Measurements from ENCODE around the gene ACAD9. TPM values are rescaled to one million over a fixed set of nuclear protein-coding genes. Genes with fewer than 3 reads are reported as not detected.

ACAD9 gene
- polyA plus RNA-seq, 1 of the 3 experiments (the other 2 are of a cell fraction): 41.9 TPM

DNA sequence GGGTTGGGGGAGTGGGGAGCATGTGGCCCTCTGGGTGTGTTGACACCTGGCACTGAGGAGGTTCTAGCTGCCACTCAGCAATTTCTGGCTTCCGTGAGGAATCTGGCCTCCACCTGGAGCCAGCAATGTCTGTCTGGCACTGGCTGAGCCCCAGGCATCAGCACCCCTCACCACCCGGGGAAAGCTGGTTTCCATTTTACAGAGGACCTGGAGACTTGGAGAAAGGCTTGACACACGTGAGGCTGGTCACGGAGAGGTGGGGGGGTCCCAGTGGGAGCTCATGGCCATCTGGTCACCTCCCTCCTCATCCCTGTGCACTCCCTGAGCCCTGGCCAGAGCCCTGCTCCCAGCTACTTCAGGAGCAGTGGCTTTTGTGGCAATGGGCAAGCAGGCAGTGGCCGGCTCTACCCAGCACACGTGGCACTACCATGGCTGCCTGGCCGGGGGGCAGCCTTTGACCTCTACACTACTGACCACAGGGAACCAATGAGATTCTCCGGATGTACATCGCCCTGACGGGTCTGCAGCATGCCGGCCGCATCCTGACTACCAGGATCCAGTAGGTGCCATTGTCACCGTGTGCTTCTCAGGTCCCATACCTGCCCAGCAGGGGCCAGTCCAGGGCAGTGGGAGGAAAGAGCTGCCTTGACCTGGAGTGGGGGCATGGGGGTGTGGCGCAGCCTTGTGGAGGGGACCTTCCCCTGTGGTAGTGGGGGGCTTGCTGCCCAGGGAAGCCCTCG lies 28.5 kb downstream of the ACAD9 start:
- H3K27me3 ChIP-seq (ENCODE audit: insufficient read depth): no peaks in the 10 kb centered on the region
- H3K4me3 ChIP-seq (ENCODE audit: low read depth in 2 of 2, low read length in 1 of 2): no peak overlapping the region
- POLR2A ChIA-PET: no interaction called here
- H4K20me1 ChIP-seq (ENCODE audit: insufficient read depth): no peaks in the 10 kb centered on the region
- H2AFZ ChIP-seq (ENCODE audit: low read depth): no peak overlapping the region
- H3K36me3 ChIP-seq (replicated peaks in 1 of 2; ENCODE audit: control insufficient read depth in 1 of 2, insufficient read depth in 2 of 2, low read length in 1 of 2): peaks cover 11 to 82% of the 10 kb centered on the region in 2 experiments
- no peaks in the 10 kb centered on the region for H3K9me3 ChIP-seq
- H3K9ac ChIP-seq: no peak overlapping the region
- no peaks in the 10 kb centered on the region for H3F3A ChIP-seq (replicated peaks; ENCODE audit: insufficient read depth)
- H3K9me2 ChIP-seq: no peaks in the 10 kb centered on the region
- CTCF ChIA-PET: interaction anchor here (0.9 to 1.9 kb wide), 3 partner anchors 227 to 338 kb away, joined by 3 to 5 read pairs (median 4); no protein-coding TSS in a partner anchor
- DNase-seq: no peak
- TF ChIP-seq NRF1 (IDR thresholded peaks at IDR 0.05; ENCODE audit: low read depth, low read length) (no peak), EP300 (IDR thresholded peaks at IDR 0.05; ENCODE audit: borderline replicate concordance in 1 of 2, low read depth in 1 of 2, low read length in 1 of 2) (no peak), IRF3 (IDR thresholded peaks at IDR 0.05; ENCODE audit: low read depth, low read length) (no peak), YY1 (IDR thresholded peaks at IDR 0.05; ENCODE audit: low read depth) (no peak), JUND (IDR thresholded peaks at IDR 0.05) (no peak), TCF12 (IDR thresholded peaks at IDR 0.05) (no peak), MEF2A (IDR thresholded peaks at IDR 0.05; ENCODE audit: borderline replicate concordance, low read depth) (no peak), CHD2 (IDR thresholded peaks at IDR 0.05; ENCODE audit: low read length, partially characterized antibody) (no peak), RXRA (IDR thresholded peaks at IDR 0.05; ENCODE audit: borderline replicate concordance, low read depth) (no peak), POLR2AphosphoS5 (IDR thresholded peaks at IDR 0.05; ENCODE audit: low read depth, low read length) (no peak), NFIC (IDR thresholded peaks at IDR 0.05; ENCODE audit: borderline replicate concordance) (no peak), USF2 (IDR thresholded peaks at IDR 0.05; ENCODE audit: borderline replicate concordance, low read depth, low read length) (no peak), SMC3 (IDR thresholded peaks at IDR 0.05; ENCODE audit: low read depth, low read length) (no peak), ZBTB33 (IDR thresholded peaks at IDR 0.05; ENCODE audit: borderline replicate concordance, low read depth) (no peak), CTCF (IDR thresholded peaks at IDR 0.05) (no peak), SIN3A (IDR thresholded peaks at IDR 0.05; ENCODE audit: borderline replicate concordance, low read depth, low read length) (no peak), PBX3 (IDR thresholded peaks at IDR 0.05) (no peak), RFX5 (IDR thresholded peaks at IDR 0.05; ENCODE audit: low read length) (no peak)
- TF ChIP-seq, protein P1, sequence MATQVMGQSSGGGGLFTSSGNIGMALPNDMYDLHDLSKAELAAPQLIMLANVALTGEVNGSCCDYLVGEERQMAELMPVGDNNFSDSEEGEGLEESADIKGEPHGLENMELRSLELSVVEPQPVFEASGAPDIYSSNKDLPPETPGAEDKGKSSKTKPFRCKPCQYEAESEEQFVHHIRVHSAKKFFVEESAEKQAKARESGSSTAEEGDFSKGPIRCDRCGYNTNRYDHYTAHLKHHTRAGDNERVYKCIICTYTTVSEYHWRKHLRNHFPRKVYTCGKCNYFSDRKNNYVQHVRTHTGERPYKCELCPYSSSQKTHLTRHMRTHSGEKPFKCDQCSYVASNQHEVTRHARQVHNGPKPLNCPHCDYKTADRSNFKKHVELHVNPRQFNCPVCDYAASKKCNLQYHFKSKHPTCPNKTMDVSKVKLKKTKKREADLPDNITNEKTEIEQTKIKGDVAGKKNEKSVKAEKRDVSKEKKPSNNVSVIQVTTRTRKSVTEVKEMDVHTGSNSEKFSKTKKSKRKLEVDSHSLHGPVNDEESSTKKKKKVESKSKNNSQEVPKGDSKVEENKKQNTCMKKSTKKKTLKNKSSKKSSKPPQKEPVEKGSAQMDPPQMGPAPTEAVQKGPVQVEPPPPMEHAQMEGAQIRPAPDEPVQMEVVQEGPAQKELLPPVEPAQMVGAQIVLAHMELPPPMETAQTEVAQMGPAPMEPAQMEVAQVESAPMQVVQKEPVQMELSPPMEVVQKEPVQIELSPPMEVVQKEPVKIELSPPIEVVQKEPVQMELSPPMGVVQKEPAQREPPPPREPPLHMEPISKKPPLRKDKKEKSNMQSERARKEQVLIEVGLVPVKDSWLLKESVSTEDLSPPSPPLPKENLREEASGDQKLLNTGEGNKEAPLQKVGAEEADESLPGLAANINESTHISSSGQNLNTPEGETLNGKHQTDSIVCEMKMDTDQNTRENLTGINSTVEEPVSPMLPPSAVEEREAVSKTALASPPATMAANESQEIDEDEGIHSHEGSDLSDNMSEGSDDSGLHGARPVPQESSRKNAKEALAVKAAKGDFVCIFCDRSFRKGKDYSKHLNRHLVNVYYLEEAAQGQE (IDR thresholded peaks at IDR 0.05; ENCODE audit: low read depth, low read length): no peak
- TF ChIP-seq, protein P2, sequence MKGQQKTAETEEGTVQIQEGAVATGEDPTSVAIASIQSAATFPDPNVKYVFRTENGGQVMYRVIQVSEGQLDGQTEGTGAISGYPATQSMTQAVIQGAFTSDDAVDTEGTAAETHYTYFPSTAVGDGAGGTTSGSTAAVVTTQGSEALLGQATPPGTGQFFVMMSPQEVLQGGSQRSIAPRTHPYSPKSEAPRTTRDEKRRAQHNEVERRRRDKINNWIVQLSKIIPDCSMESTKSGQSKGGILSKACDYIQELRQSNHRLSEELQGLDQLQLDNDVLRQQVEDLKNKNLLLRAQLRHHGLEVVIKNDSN (IDR thresholded peaks at IDR 0.05; ENCODE audit: borderline replicate concordance, low read depth): no peak
- no peaks in the 10 kb centered on the region for H3K79me2 ChIP-seq (ENCODE audit: insufficient read depth)
- H3K4me2 ChIP-seq: no peak overlapping the region
- WGBS (ENCODE audit: low lambda C conversion rate): 96% methylated on average over 4 of the region's 15 CpGs
- H3K4me1 ChIP-seq (ENCODE audit: control insufficient read depth in 1 of 2, insufficient read depth in 2 of 2, low read depth in 1 of 2, low read length in 1 of 2): no peaks in the 10 kb centered on the region
- no peak overlapping the region for H3K27ac ChIP-seq (ENCODE audit: low read depth in 2 of 2, low read length in 1 of 2)

Measured in SK-N-SH (cell line).